ENCODE results near the gene ALKBH7. TPM values are rescaled to one million over a fixed set of nuclear protein-coding genes. Genes with fewer than 3 reads are reported as not detected.
"Not testable (repeated sequence)": the region's sequence is repeated elsewhere in the genome, so short reads cannot be mapped to it uniquely, and the experiment has no call there.

ALKBH7 gene
- total RNA-seq, 2 experiments from 2014 or later: 39.5 to 42.4 TPM

- CTCF ChIA-PET: no interaction called here
- intact Hi-C loops (cut with micrococcal nuclease): no loop called here
- H3K4me3 Mint-ChIP-seq: no peak overlapping the region
- H3K36me3 Mint-ChIP-seq (ENCODE audit: low read depth): no peaks in the 10 kb centered on the region
- no peaks in the 10 kb centered on the region for H3K27me3 Mint-ChIP-seq (ENCODE audit: low read depth)
- H3K27ac Mint-ChIP-seq: no peak overlapping the region
- H3K4me1 Mint-ChIP-seq (ENCODE audit: low read depth): no peaks in the 10 kb centered on the region
- no peak for DNase-seq
- no peaks in the 10 kb centered on the region for H3K9me3 Mint-ChIP-seq
These were observed 18.4 kb upstream of the ALKBH7 start for GRCh38 chr19:6354098-6354674.

GRCh38 chr19:6355321-6356040, 17.1 kb upstream of the ALKBH7 start:
- intact Hi-C loops (cut with micrococcal nuclease); H3K27ac Mint-ChIP-seq; H3K4me1 Mint-ChIP-seq (ENCODE audit: low read depth); H3K4me3 Mint-ChIP-seq; H3K9me3 Mint-ChIP-seq; H3K36me3 Mint-ChIP-seq (ENCODE audit: low read depth); CTCF ChIA-PET; DNase-seq; H3K27me3 Mint-ChIP-seq (ENCODE audit: low read depth): not testable (repeated sequence)

- H3K4me3 Mint-ChIP-seq: no peak overlapping the region
- intact Hi-C loops (cut with micrococcal nuclease): no loop called here
- no peak overlapping the region for H3K27ac Mint-ChIP-seq
- H3K4me1 Mint-ChIP-seq (ENCODE audit: low read depth): no peaks in the 10 kb centered on the region
- no peaks in the 10 kb centered on the region for H3K9me3 Mint-ChIP-seq
- no peaks in the 10 kb centered on the region for H3K27me3 Mint-ChIP-seq (ENCODE audit: low read depth)
- CTCF ChIA-PET: interaction anchor here (0.6 kb wide), 2 partner anchors 31 to 72 kb away, joined by 4 read pairs; no protein-coding TSS in a partner anchor
- H3K36me3 Mint-ChIP-seq (ENCODE audit: low read depth): peaks cover under 1% of the 10 kb centered on the region
- DNase-seq: no peak
These were observed 15.4 kb upstream of the ALKBH7 start for GRCh38 chr19:6357174-6357573.

- intact Hi-C loops (cut with micrococcal nuclease): no loop called here
- no peak overlapping the region for H3K27ac Mint-ChIP-seq
- H3K4me1 Mint-ChIP-seq (ENCODE audit: low read depth): peaks cover 5% of the 10 kb centered on the region
- DNase-seq: no peak
- H3K4me3 Mint-ChIP-seq: no peak overlapping the region
- CTCF ChIA-PET: interaction anchor here (0.7 kb wide), 1 partner anchor 57 kb away, joined by 4 read pairs; no protein-coding TSS in a partner anchor
- H3K27me3 Mint-ChIP-seq (ENCODE audit: low read depth): no peaks in the 10 kb centered on the region
- H3K9me3 Mint-ChIP-seq: no peaks in the 10 kb centered on the region
- H3K36me3 Mint-ChIP-seq (ENCODE audit: low read depth): peaks cover 7% of the 10 kb centered on the region
These were observed 14.6 kb upstream of the ALKBH7 start for GRCh38 chr19:6358003-6358402.

GRCh38 chr19:6359568-6360341, 12.8 kb upstream of the ALKBH7 start:
- CTCF ChIA-PET: interaction anchor here (0.6 to 1.7 kb wide), 2 partner anchors 7 to 880 kb away, joined by 3 to 7 read pairs; no protein-coding TSS in a partner anchor
- no peak for DNase-seq
- Mint-ChIP-seq H3K27me3 (ENCODE audit: low read depth) (no peaks in the 10 kb centered on the region), H3K27ac (no peak overlapping the region), H3K4me1 (ENCODE audit: low read depth) (peaks cover 14% of the 10 kb centered on the region), H3K4me3 (no peak overlapping the region), H3K36me3 (ENCODE audit: low read depth) (peaks cover 14% of the 10 kb centered on the region), H3K9me3 (no peaks in the 10 kb centered on the region)
- intact Hi-C loops (cut with micrococcal nuclease): loop anchor here (2.0 to 5.0 kb wide), 3 partner anchors 123 to 569 kb away; partner anchors contain the start of genes DENND1C, DUS3L and RANBP3

- Mint-ChIP-seq H3K4me1 (ENCODE audit: low read depth) (peaks cover 14% of the 10 kb centered on the region), H3K36me3 (ENCODE audit: low read depth) (peaks cover 17% of the 10 kb centered on the region)
- intact Hi-C loops (cut with micrococcal nuclease): loop anchor here (2.0 to 5.0 kb wide), 3 partner anchors 122 to 570 kb away; partner anchors contain the start of genes DENND1C, DUS3L and RANBP3
- H3K4me3 Mint-ChIP-seq; H3K27me3 Mint-ChIP-seq (ENCODE audit: low read depth); H3K9me3 Mint-ChIP-seq; DNase-seq; H3K27ac Mint-ChIP-seq: not testable (repeated sequence)
- CTCF ChIA-PET: interaction anchor here (0.6 to 1.7 kb wide), 2 partner anchors 8 to 879 kb away, joined by 3 to 7 read pairs; no protein-coding TSS in a partner anchor
These were observed 12.1 kb upstream of the ALKBH7 start for GRCh38 chr19:6360445-6360844.

GRCh38 chr19:6360857-6361216, 11.8 kb upstream of the ALKBH7 start:
- not testable (repeated sequence) for H3K27me3 Mint-ChIP-seq (ENCODE audit: low read depth); H3K9me3 Mint-ChIP-seq; DNase-seq
- Mint-ChIP-seq H3K4me1 (ENCODE audit: low read depth) (peaks cover 14% of the 10 kb centered on the region), H3K36me3 (ENCODE audit: low read depth) (peaks cover 20% of the 10 kb centered on the region), H3K4me3 (peak overlapping the region; percentile 98), H3K27ac (peak overlapping the region; percentile 95)
- intact Hi-C loops (cut with micrococcal nuclease): loop anchor here (1.0 to 5.0 kb wide), 7 partner anchors 12 to 570 kb away; partner anchors contain the start of genes DENND1C, DUS3L, GTF2F1 and RANBP3
- CTCF ChIA-PET: interaction anchor here (0.7 to 1.7 kb wide), 3 partner anchors 8 to 271 kb away, joined by 3 to 7 read pairs (median 5); no protein-coding TSS in a partner anchor

- CTCF ChIA-PET: no interaction called here
- Mint-ChIP-seq H3K9me3 (no peaks in the 10 kb centered on the region), H3K36me3 (ENCODE audit: low read depth) (peaks cover 25% of the 10 kb centered on the region), H3K4me3 (peak overlapping the region; percentile 98), H3K27me3 (ENCODE audit: low read depth) (no peaks in the 10 kb centered on the region), H3K4me1 (ENCODE audit: low read depth) (peaks cover 17% of the 10 kb centered on the region), H3K27ac (peak overlapping the region; percentile 95)
- no peak for DNase-seq
- intact Hi-C loops (cut with micrococcal nuclease): loop anchor here (5.0 kb wide), 2 partner anchors 120 to 385 kb away; partner anchors contain the start of genes DENND1C and RANBP3
These were observed 10.6 kb upstream of the ALKBH7 start for GRCh38 chr19:6362027-6362350.

GRCh38 chr19:6362351-6362801, 10.2 kb upstream of the ALKBH7 start:
- CTCF ChIA-PET: interaction anchor here (0.6 kb wide), 1 partner anchor 29 kb away, joined by 5 read pairs; the partner anchor contains the start of gene ACER1
- no peaks in the 10 kb centered on the region for H3K27me3 Mint-ChIP-seq (ENCODE audit: low read depth)
- DNase-seq: peak; percentile 63
- H3K9me3 Mint-ChIP-seq: no peaks in the 10 kb centered on the region
- H3K4me3 Mint-ChIP-seq: peak overlapping the region; percentile 98
- peaks cover 17% of the 10 kb centered on the region for H3K4me1 Mint-ChIP-seq (ENCODE audit: low read depth)
- H3K27ac Mint-ChIP-seq: peak overlapping the region; percentile 95
- peaks cover 27% of the 10 kb centered on the region for H3K36me3 Mint-ChIP-seq (ENCODE audit: low read depth)
- intact Hi-C loops (cut with micrococcal nuclease): loop anchor here (5.0 kb wide), 2 partner anchors 120 to 385 kb away; partner anchors contain the start of genes DENND1C and RANBP3

GRCh38 chr19:6364353-6364752, 8.2 kb upstream of the ALKBH7 start:
- CTCF ChIA-PET: interaction anchor here (0.9 kb wide), 1 partner anchor 46 kb away, joined by 5 read pairs; no protein-coding TSS in a partner anchor
- peaks cover 31% of the 10 kb centered on the region for H3K36me3 Mint-ChIP-seq (ENCODE audit: low read depth)
- peak overlapping the region; percentile 21 for H3K4me3 Mint-ChIP-seq
- no peak overlapping the region for H3K27ac Mint-ChIP-seq
- no peaks in the 10 kb centered on the region for H3K9me3 Mint-ChIP-seq
- H3K4me1 Mint-ChIP-seq (ENCODE audit: low read depth): peaks cover 17% of the 10 kb centered on the region
- intact Hi-C loops (cut with micrococcal nuclease): loop anchor here (5.0 kb wide), 2 partner anchors 118 to 387 kb away; partner anchors contain the start of genes DENND1C and RANBP3
- DNase-seq: no peak
- H3K27me3 Mint-ChIP-seq (ENCODE audit: low read depth): no peaks in the 10 kb centered on the region

- peak overlapping the region; percentile 89 for H3K4me3 Mint-ChIP-seq
- no peaks in the 10 kb centered on the region for H3K9me3 Mint-ChIP-seq
- H3K4me1 Mint-ChIP-seq (ENCODE audit: low read depth): peaks cover 18% of the 10 kb centered on the region
- DNase-seq: peak; percentile 99
- intact Hi-C loops (cut with micrococcal nuclease): loop anchor here (1.0 to 5.0 kb wide), 7 partner anchors 12 to 469 kb away; partner anchors contain the start of genes CLPP, GTF2F1, TUBB4A and VMAC
- H3K27me3 Mint-ChIP-seq (ENCODE audit: low read depth): no peaks in the 10 kb centered on the region
- peak overlapping the region; percentile 94 for H3K27ac Mint-ChIP-seq
- peaks cover 3% of the 10 kb centered on the region for H3K36me3 Mint-ChIP-seq (ENCODE audit: low read depth)
- CTCF ChIA-PET: interaction anchor here (1.0 to 1.4 kb wide), 3 partner anchors 10 to 247 kb away, joined by 3 to 4 read pairs (median 3); no protein-coding TSS in a partner anchor
These were observed 660 bp downstream of the ALKBH7 start for GRCh38 chr19:6373096-6373812.

Data from activated naive CD4-positive, alpha-beta T cell treated with anti-CD3 and anti-CD28 coated beads for 36 hours (primary cell).